HG03060 (cell line): ENCODE data around the gene SLC25A10.

Experiments
- ATAC-seq: cut with Tn5 transposase; IDR thresholded peaks from one replicate; pipeline ENCODE4 v1.9.1; 2021; ENCODE audit warnings: low read depth, moderate number of reproducible peaks; ENCODE audit not compliant: unreplicated experiment

Gene SLC25A10

GRCh38 chr17:81705518-81706231 lies 6.4 kb upstream of the SLC25A10 start:
- no peak for ATAC-seq

GRCh38 chr17:81706232-81706611 lies 5.9 kb upstream of the SLC25A10 start:
- no peak for ATAC-seq

GRCh38 chr17:81706757-81707624 lies 5.1 kb upstream of the SLC25A10 start:
- no peak for ATAC-seq

GRCh38 chr17:81707725-81708646 lies 4.1 kb upstream of the SLC25A10 start:
- ATAC-seq = no peak

- no peak for ATAC-seq
Measured at GRCh38 chr17:81708739-81709185, 3.3 kb upstream of the SLC25A10 start.

GRCh38 chr17:81710514-81711308 lies 1.4 kb upstream of the SLC25A10 start:
- no peak for ATAC-seq

GRCh38 chr17:81712468-81713003 lies 452 bp downstream of the SLC25A10 start:
- no peak for ATAC-seq

GRCh38 chr17:81713004-81713555 lies 996 bp downstream of the SLC25A10 start:
- no peak for ATAC-seq

GRCh38 chr17:81713556-81714411 lies 1.7 kb downstream of the SLC25A10 start:
- no peak for ATAC-seq

- ATAC-seq = no peak
Measured at GRCh38 chr17:81714412-81715106, 2.5 kb downstream of the SLC25A10 start.

- ATAC-seq = no peak
Measured at GRCh38 chr17:81715107-81715871, 3.2 kb downstream of the SLC25A10 start.

GRCh38 chr17:81715872-81716673 lies 4.0 kb downstream of the SLC25A10 start:
- no peak for ATAC-seq

- no peak for ATAC-seq
Measured at GRCh38 chr17:81716674-81716996, 4.6 kb downstream of the SLC25A10 start.

GRCh38 chr17:81717049-81717765 lies 5.1 kb downstream of the SLC25A10 start:
- ATAC-seq = no peak

GRCh38 chr17:81717766-81718089 lies 5.6 kb downstream of the SLC25A10 start:
- ATAC-seq = no peak
